CD8-positive, alpha-beta memory T cell (primary cell): ENCODE data around the gene NAXD. TPM values are rescaled to one million over a fixed set of nuclear protein-coding genes. Genes with fewer than 3 reads are reported as not detected.
A peak's percentile ranks its signal among the peaks of the same experiment; 100 is the strongest.
"Not testable (repeated sequence)": the region's sequence is repeated elsewhere in the genome, so short reads cannot be mapped to it uniquely, and the experiment has no call there.

Experiments
- CTCF ChIA-PET: fragments of 350-600 bp; sonication (Branson Sonifier 250); formaldehyde crosslinking; loops from one replicate; lab custom pipeline; 2021; ENCODE audit warnings: antibody characterized with exemption; lab: Charles Lee
- POLR2A ChIA-PET: fragments of 350-600 bp; sonication (Branson Sonifier 250); formaldehyde crosslinking; loops from one replicate; lab custom pipeline; 2021; ENCODE audit warnings: antibody characterized with exemption; lab: Charles Lee
- DNase-seq, 5 donors: peaks; one replicate each; pipeline versions ENCODE4 v3.0.0 to v3.0.0-alpha.2; 2020 to 2022; ENCODE audit warnings: mixed read lengths in 1 of 5
- H3K27ac ChIP-seq: one replicate; pipeline ENCODE4 v1.7.0; 2013; ENCODE audit warnings: low read depth, mild to moderate bottlenecking, low read length, moderate library complexity
- H3K27me3 ChIP-seq: 2 replicates; pipeline ENCODE4 v1.7.0; 2013; ENCODE audit warnings: low read length, mild to moderate bottlenecking; ENCODE audit not compliant: insufficient read depth, poor library complexity, severe bottlenecking
- H3K36me3 ChIP-seq: 2 replicates; pipeline ENCODE4 v1.7.0; 2013; ENCODE audit warnings: mild to moderate bottlenecking, low read length, moderate library complexity; ENCODE audit not compliant: insufficient read depth
- H3K4me1 ChIP-seq: 2 replicates; pipeline ENCODE4 v1.7.0; 2013; ENCODE audit warnings: mild to moderate bottlenecking, low read length, moderate library complexity; ENCODE audit not compliant: insufficient read depth
- H3K4me3 ChIP-seq: 2 replicates; pipeline ENCODE4 v1.7.0; 2013; ENCODE audit warnings: mild to moderate bottlenecking, low read length
- H3K9me3 ChIP-seq: 2 replicates; pipeline ENCODE4 v1.7.0; 2013; ENCODE audit warnings: mild to moderate bottlenecking, low read length
- H3K27ac Mint-ChIP-seq, 8 donors: one replicate each; pipeline ENCODE4 v1.8.0; 2020 to 2021; ENCODE audit warnings: mixed read lengths in 8 of 8, mild to moderate bottlenecking in 6 of 8, inconsistent platforms in 3 of 8, moderate library complexity in 3 of 8
- H3K27me3 Mint-ChIP-seq, 2 donors: one replicate each; pipeline ENCODE4 v1.8.0; 2020 to 2021; ENCODE audit warnings: mixed read lengths in 2 of 2, mild to moderate bottlenecking in 1 of 2, moderate library complexity in 1 of 2
- H3K36me3 Mint-ChIP-seq, 3 donors: one replicate each; pipeline ENCODE4 v1.8.0; 2020 to 2021; ENCODE audit warnings: mixed read lengths in 3 of 3, inconsistent platforms in 1 of 3, mild to moderate bottlenecking in 1 of 3
- H3K4me1 Mint-ChIP-seq, 3 donors: one replicate each; pipeline ENCODE4 v1.8.0; 2020 to 2021; ENCODE audit warnings: mixed read lengths in 3 of 3, inconsistent platforms in 1 of 3, mild to moderate bottlenecking in 1 of 3
- H3K4me3 Mint-ChIP-seq, 7 donors: one replicate each; pipeline ENCODE4 v1.8.0; 2020 to 2021; ENCODE audit warnings: mixed read lengths in 7 of 7, mild to moderate bottlenecking in 6 of 7, moderate library complexity in 4 of 7, inconsistent platforms in 2 of 7
- H3K9me3 Mint-ChIP-seq, 5 donors: one replicate each; pipeline ENCODE4 v1.8.0; 2020 to 2022; ENCODE audit warnings: mixed read lengths in 5 of 5, mild to moderate bottlenecking in 3 of 5, moderate library complexity in 2 of 5, inconsistent platforms in 1 of 5
- polyA plus RNA-seq: library from polyadenylated mRNA; unstranded; fragments of 300-500 nt; fragmentation: Illumina TruSeq; gene quantifications from one replicate; pipeline ENCODE4 v1.2.3, GENCODE V29; 2021
- total RNA-seq, 2 experiments: library from RNA; stranded (reverse); gene quantifications; one replicate each; pipeline ENCODE4 v1.2.3, GENCODE V29; 2021

NAXD gene
- total and polyA plus RNA-seq, 3 experiments from 2014 or later, result 17.0 to 20.7 (median 19.9) TPM

DNA sequence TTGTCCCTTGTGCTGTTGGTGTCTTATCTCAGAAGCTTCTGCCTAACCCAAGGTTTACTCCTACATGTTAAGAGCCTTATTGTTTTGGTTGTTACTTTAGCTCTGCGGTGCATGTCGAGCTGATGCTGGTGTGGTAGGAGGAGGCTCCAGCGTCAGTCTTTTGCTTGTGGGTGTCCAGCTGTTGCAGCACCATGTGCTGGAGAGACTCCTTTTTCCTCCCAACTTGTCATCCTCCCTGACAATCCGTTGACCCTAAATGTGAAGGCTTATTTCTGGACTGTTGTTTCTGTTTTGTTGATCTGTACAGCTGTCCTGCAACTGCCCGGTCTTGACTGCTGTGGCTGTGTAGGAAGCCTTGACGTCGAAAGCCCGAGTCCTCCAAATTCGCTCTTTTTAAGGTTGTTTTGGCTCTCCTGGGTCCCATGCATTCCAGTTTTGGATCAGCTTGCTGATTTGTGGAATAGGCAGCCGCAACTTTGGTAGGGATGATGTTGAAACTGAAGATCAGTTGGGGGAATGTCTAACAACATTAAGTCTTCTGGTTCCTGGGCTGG, 15.3 kb downstream of the NAXD start:
- DNase-seq, result no peak
- H3K9me3 Mint-ChIP-seq, result no peaks in the 10 kb centered on the region
- Histone ChIP-seq H3K27ac (no peak overlapping the region), H3K36me3 (peaks cover 28% of the 10 kb centered on the region), H3K4me3 (no peak overlapping the region), H3K4me1 (peaks cover 13% of the 10 kb centered on the region), H3K9me3 (no peaks in the 10 kb centered on the region), H3K27me3 (no peaks in the 10 kb centered on the region)
- H3K36me3 Mint-ChIP-seq, result peaks cover 0 to 83% (median 17%) of the 10 kb centered on the region in 3 donors
- ChIA-PET CTCF (no interaction called here), POLR2A (no interaction called here)
- peaks cover 35 to 56% (median 52%) of the 10 kb centered on the region in 3 donors for H3K4me1 Mint-ChIP-seq
- H3K27me3 Mint-ChIP-seq, result no peaks in the 10 kb centered on the region
- H3K27ac Mint-ChIP-seq, result peak overlapping the region; percentile 19 to 82 (median 56)
- no peak overlapping the region for H3K4me3 Mint-ChIP-seq

DNA sequence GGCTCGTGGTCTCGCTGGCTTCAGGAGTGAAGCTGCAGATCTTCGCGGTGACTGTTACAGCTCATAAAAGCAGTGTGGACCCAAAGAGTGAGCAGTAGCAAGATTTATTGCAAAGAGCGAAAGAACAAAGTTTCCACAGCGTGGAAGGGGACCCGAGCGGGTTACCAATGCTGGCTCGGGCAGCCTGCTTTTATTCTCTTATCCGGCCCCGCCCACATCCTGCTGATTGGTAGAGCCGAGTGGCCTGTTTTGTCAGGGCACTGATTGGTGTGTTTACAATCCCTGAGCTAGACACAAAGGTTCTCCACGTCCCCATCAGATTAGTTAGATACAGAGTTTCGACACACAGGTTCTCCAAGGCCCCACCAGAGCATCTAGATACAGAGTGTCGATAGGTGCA, 16.9 kb downstream of the NAXD start:
- H3K4me3 Mint-ChIP-seq, H3K4me3 ChIP-seq, H3K27me3 ChIP-seq, H3K27ac ChIP-seq, H3K27me3 Mint-ChIP-seq, H3K9me3 Mint-ChIP-seq, CTCF ChIA-PET, DNase-seq, H3K9me3 ChIP-seq, POLR2A ChIA-PET: not testable (repeated sequence)
- Histone ChIP-seq H3K36me3 (peaks cover 44% of the 10 kb centered on the region), H3K4me1 (peaks cover 13% of the 10 kb centered on the region)
- peaks cover 0 to 88% (median 19%) of the 10 kb centered on the region in 3 donors for H3K36me3 Mint-ChIP-seq
- peak overlapping the region in 4 of 8 donors; percentile 50 to 89 (median 72) for H3K27ac Mint-ChIP-seq
- peaks cover 27 to 46% (median 44%) of the 10 kb centered on the region in 3 donors for H3K4me1 Mint-ChIP-seq

DNA sequence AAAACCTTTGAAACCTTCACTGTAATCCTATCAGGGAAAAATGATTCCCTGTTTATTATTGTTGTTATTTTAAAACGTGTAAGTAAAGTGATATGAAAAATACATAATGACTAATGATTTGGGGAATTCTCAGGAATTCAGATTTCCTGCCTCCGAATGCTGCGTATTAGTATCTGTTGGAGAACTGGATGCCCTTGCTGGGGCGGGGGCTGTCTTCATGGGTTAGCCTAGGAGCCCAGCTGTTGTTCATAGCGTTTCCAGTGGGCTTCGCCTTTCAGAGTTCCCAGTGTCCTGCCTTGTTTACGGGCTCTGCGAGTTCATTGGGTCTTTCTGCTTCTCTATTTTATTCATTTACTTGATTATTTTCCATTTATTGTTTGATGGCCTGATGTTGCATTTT, 18.4 kb downstream of the NAXD start:
- Histone ChIP-seq H3K27me3 (no peaks in the 10 kb centered on the region), H3K36me3 (peaks cover 40% of the 10 kb centered on the region), H3K4me3 (no peak overlapping the region), H3K27ac (no peak overlapping the region), H3K4me1 (peaks cover 10% of the 10 kb centered on the region), H3K9me3 (no peaks in the 10 kb centered on the region)
- Mint-ChIP-seq H3K27ac (peak overlapping the region in 3 of 8 donors; percentile 10 to 60 (median 17)), H3K27me3 (no peaks in the 10 kb centered on the region), H3K4me1 (peaks cover 21 to 36% (median 32%) of the 10 kb centered on the region in 3 donors), H3K9me3 (no peaks in the 10 kb centered on the region), H3K36me3 (peaks cover 0 to 87% (median 9%) of the 10 kb centered on the region in 3 donors), H3K4me3 (no peak overlapping the region)
- ChIA-PET CTCF (no interaction called here), POLR2A (no interaction called here)
- no peak for DNase-seq

DNA sequence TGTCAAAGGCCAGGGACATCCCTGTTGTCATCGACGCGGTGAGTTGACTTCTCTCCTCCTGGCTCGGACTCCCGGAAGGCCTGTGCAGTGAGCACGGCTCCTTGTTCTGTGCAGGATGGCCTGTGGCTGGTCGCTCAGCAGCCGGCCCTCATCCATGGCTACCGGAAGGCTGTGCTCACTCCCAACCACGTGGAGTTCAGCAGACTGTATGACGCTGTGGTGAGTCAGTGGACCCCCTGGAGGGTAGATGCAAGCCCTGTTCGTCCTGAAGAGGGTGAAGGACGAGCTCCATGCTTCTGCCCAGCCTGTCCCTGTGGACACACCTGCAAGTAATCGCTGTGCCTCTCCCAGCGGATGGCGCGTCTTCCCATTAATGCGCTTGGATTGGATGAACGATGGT, 19.2 kb downstream of the NAXD start:
- peaks cover 5% of the 10 kb centered on the region for H3K4me1 ChIP-seq
- no peak overlapping the region for H3K4me3 ChIP-seq
- H3K9me3 ChIP-seq, result no peaks in the 10 kb centered on the region
- Mint-ChIP-seq H3K4me3 (no peak overlapping the region), H3K27me3 (no peaks in the 10 kb centered on the region), H3K4me1 (peaks cover 13 to 28% (median 24%) of the 10 kb centered on the region in 3 donors), H3K9me3 (no peaks in the 10 kb centered on the region), H3K36me3 (peaks cover 0 to 87% (median 9%) of the 10 kb centered on the region in 3 donors), H3K27ac (peak overlapping the region in 2 of 8 donors; percentile 55 to 57)
- no peaks in the 10 kb centered on the region for H3K27me3 ChIP-seq
- ChIA-PET POLR2A (no interaction called here), CTCF (no interaction called here)
- H3K27ac ChIP-seq, result no peak overlapping the region
- H3K36me3 ChIP-seq, result peaks cover 46% of the 10 kb centered on the region
- DNase-seq, result no peak

DNA sequence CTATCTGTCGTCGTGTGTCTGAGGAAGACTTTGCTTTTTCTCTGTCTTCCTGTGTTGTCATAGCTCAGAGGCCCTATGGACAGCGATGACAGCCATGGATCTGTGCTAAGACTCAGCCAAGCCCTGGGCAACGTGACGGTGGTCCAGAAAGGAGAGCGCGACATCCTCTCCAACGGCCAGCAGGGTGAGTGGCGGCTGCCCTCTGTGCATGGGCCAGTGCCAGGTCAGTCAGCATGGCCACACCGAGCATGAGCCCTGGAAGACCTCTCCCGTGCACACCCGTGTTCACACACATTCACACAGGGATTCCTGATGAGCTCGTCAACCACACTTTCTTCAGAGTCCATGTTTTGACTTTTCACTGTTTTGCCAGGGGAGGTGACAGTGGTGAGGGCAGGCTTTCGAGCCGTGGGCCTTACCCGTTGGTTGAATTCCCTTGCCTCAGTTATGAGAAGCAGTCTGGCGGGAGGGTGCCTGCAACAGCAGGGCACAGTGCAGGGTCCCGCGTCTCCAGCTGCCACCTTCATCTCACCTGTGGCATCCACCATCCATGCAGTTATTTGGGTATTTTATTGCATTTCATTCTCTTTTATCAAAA, 20.2 kb downstream of the NAXD start:
- H3K4me3 Mint-ChIP-seq, result no peak overlapping the region
- peaks cover 7 to 18% (median 15%) of the 10 kb centered on the region in 3 donors for H3K4me1 Mint-ChIP-seq
- Histone ChIP-seq H3K9me3 (no peaks in the 10 kb centered on the region), H3K4me3 (no peak overlapping the region), H3K27me3 (no peaks in the 10 kb centered on the region), H3K4me1 (no peaks in the 10 kb centered on the region), H3K27ac (no peak overlapping the region), H3K36me3 (peaks cover 47% of the 10 kb centered on the region)
- H3K27me3 Mint-ChIP-seq, result no peaks in the 10 kb centered on the region
- H3K36me3 Mint-ChIP-seq, result peaks cover 0 to 91% (median 9%) of the 10 kb centered on the region in 3 donors
- no peak overlapping the region for H3K27ac Mint-ChIP-seq
- POLR2A ChIA-PET, result no interaction called here
- no peaks in the 10 kb centered on the region for H3K9me3 Mint-ChIP-seq
- no peak for DNase-seq
- CTCF ChIA-PET, result no interaction called here

DNA sequence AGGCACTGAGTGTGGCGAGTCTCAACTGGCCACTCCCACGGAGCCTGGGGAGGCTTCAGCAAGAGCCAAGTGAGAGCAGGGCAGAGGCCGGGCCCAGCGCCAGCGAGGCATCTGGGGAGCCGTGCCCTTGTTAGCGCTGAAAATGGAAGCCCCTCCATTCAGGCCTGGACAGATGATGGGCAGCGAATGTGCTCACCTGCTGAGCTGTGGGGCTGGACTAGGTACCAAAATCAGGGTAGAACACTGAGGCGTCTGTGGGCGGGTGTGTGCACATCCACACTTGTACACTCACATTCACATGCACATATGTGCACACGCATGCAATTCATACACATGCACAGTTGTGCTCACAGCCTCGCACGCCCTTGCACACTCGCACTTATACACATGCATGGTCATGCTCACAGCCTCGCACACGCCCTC, 20.7 kb downstream of the NAXD start:
- Mint-ChIP-seq H3K36me3 (peaks cover 0 to 91% (median 8%) of the 10 kb centered on the region in 3 donors), H3K9me3 (no peaks in the 10 kb centered on the region), H3K27ac (no peak overlapping the region), H3K4me1 (peaks cover 4 to 13% (median 9%) of the 10 kb centered on the region in 3 donors), H3K27me3 (no peaks in the 10 kb centered on the region), H3K4me3 (no peak overlapping the region)
- H3K9me3 ChIP-seq, result no peaks in the 10 kb centered on the region
- H3K4me1 ChIP-seq, result no peaks in the 10 kb centered on the region
- no peak for DNase-seq
- CTCF ChIA-PET, result no interaction called here
- H3K4me3 ChIP-seq, result no peak overlapping the region
- H3K27me3 ChIP-seq, result no peaks in the 10 kb centered on the region
- POLR2A ChIA-PET, result no interaction called here
- H3K36me3 ChIP-seq, result peaks cover 46% of the 10 kb centered on the region
- no peak overlapping the region for H3K27ac ChIP-seq

DNA sequence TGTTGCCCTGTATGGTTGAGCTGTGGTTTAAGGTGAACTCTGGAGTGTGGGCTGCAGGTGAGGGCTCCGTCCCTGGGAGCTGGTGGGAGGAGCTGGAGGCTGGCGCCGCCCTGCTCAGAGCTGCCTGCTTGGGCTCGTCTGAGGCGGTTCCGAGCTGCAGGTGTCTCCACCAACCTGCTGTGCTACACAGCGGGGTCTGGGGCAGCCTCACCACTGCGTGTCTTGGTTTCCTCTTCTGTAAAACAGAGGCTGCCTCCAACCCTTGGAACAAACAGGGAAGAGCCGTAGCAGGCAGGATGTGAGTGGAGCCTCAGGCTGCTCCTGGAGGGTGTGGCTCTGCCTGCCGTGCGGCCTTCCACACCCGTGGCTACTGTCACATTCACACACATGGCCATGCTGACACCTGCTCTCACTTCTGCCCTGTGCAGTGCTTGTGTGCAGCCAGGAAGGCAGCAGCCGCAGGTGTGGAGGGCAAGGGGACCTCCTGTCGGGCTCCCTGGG, 21.4 kb downstream of the NAXD start:
- CTCF ChIA-PET, result no interaction called here

DNA sequence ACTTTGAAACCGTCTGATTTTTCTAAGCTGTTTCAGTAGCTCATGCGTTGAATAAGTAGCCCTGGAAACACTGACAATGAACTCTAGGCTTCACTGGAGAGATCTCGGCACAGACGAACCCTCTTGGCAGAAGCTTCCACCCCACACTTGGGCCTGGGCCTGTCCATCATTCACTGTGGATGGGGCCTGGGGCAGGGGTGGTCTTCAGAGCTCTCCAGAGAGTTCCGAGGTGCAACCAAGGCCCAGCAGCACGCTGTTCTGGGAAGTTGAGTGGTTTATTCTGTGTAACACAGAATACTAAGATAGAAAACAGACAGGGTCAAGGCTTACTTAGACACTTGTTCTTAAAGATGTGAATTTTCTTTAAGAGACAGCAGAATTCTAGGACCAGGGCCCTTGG, 21.9 kb downstream of the NAXD start:
- H3K9me3 ChIP-seq, result no peaks in the 10 kb centered on the region
- Mint-ChIP-seq H3K4me3 (no peak overlapping the region), H3K27me3 (no peaks in the 10 kb centered on the region), H3K36me3 (peaks cover 0 to 87% (median 4%) of the 10 kb centered on the region in 3 donors), H3K9me3 (no peaks in the 10 kb centered on the region), H3K4me1 (peaks cover 0 to 4% (median under 1%) of the 10 kb centered on the region in 3 donors), H3K27ac (no peak overlapping the region)
- no peak overlapping the region for H3K4me3 ChIP-seq
- H3K27ac ChIP-seq, result no peak overlapping the region
- DNase-seq, result no peak
- no peaks in the 10 kb centered on the region for H3K27me3 ChIP-seq
- ChIA-PET CTCF (no interaction called here), POLR2A (no interaction called here)
- no peaks in the 10 kb centered on the region for H3K4me1 ChIP-seq
- H3K36me3 ChIP-seq, result peaks cover 46% of the 10 kb centered on the region

More for the DNA sequence above, 21.4 kb downstream of the NAXD start:
- no peaks in the 10 kb centered on the region for H3K27me3 Mint-ChIP-seq
- H3K36me3 ChIP-seq, result peaks cover 46% of the 10 kb centered on the region
- no peak for DNase-seq
- POLR2A ChIA-PET, result no interaction called here
- no peaks in the 10 kb centered on the region for H3K9me3 Mint-ChIP-seq
- no peak overlapping the region for H3K4me3 ChIP-seq
- no peak overlapping the region for H3K4me3 Mint-ChIP-seq
- H3K36me3 Mint-ChIP-seq, result peaks cover 0 to 91% (median 4%) of the 10 kb centered on the region in 3 donors
- H3K27me3 ChIP-seq, result no peaks in the 10 kb centered on the region
- no peaks in the 10 kb centered on the region for H3K9me3 ChIP-seq
- no peak overlapping the region for H3K27ac Mint-ChIP-seq
- no peak overlapping the region for H3K27ac ChIP-seq
- H3K4me1 ChIP-seq, result no peaks in the 10 kb centered on the region
- H3K4me1 Mint-ChIP-seq, result peaks cover 4 to 9% (median 5%) of the 10 kb centered on the region in 3 donors
